ENCODE measurements around the gene MAP3K7CL.

DNA sequence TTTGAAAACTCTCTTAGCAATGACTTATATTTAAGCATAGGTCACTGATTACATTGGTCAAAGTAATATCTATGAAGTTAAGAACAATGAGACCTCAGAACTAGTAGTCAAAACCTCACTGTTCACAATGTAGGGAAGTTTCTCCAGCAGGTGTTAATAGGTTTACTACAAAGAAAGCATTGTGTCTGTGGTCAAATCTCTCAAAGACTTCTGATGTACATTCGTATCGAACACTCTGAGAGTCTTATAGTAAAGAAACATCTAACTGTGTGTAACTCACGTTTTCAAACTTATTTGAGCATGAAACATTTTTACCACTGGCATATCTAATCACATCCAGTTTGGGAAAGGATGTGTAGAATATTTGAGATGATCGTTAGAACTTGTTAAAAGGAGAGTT, 76.0 kb downstream of the MAP3K7CL start:
- TF ChIP-seq, protein P1, sequence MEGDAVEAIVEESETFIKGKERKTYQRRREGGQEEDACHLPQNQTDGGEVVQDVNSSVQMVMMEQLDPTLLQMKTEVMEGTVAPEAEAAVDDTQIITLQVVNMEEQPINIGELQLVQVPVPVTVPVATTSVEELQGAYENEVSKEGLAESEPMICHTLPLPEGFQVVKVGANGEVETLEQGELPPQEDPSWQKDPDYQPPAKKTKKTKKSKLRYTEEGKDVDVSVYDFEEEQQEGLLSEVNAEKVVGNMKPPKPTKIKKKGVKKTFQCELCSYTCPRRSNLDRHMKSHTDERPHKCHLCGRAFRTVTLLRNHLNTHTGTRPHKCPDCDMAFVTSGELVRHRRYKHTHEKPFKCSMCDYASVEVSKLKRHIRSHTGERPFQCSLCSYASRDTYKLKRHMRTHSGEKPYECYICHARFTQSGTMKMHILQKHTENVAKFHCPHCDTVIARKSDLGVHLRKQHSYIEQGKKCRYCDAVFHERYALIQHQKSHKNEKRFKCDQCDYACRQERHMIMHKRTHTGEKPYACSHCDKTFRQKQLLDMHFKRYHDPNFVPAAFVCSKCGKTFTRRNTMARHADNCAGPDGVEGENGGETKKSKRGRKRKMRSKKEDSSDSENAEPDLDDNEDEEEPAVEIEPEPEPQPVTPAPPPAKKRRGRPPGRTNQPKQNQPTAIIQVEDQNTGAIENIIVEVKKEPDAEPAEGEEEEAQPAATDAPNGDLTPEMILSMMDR (IDR thresholded peaks at IDR 0.05) = no peak
- TF ChIP-seq POLR2A (IDR thresholded peaks at IDR 0.05) = no peak

Data from transverse colon (tissue), 3 donors.